IPS DF 4.7 (cell line): ENCODE results near the gene GLB1L3.
"Not testable (repeated sequence)": the region's sequence is repeated elsewhere in the genome, so short reads cannot be mapped to it uniquely, and the experiment has no call there.

Source experiments
- DNase-seq: peaks from one replicate; pipeline ENCODE4 v3.0.0-alpha.2; 2013; ENCODE audit warnings: low spot score; ENCODE audit errors: extremely low read depth

Gene GLB1L3

DNA sequence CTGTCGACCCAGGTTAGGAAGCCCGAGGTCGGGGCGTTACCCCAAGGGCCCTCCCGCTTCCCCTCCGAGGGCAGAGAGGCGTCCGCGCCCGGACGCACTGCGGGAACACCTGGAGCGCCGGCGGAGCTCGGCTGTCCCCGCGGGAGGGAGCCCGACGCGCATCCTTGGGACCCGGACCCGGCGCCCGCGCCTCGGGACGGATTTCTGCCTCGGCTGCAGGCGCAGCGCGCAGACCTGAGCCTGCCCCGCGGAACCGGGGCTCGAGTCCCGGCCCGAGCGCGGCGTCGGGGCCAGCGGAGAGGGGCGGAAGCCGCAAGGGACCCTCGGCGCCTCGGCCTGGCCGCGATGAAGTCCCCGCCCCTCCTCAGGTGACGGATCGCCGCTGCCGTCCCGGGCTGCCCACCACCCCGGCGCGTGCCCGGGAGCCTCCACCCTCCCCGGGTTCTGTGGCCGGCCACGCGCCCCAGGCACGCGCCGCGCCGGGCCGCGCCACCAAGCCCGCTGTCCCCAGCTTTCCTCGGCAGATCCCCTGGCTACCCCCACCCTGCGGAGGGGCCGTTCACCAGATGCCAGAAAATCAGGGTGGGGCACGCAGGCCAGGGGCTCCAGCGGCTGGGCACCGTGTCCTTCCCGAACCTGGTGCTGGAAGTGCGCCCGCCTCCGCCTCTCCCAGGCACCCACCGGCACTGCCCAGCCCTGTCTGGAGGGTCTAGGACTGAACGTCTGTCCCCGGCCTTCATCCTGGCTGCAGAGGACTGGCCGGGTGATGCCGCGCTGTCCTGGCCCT lies 410 bp downstream of the GLB1L3 start:
- no peak for DNase-seq

DNA sequence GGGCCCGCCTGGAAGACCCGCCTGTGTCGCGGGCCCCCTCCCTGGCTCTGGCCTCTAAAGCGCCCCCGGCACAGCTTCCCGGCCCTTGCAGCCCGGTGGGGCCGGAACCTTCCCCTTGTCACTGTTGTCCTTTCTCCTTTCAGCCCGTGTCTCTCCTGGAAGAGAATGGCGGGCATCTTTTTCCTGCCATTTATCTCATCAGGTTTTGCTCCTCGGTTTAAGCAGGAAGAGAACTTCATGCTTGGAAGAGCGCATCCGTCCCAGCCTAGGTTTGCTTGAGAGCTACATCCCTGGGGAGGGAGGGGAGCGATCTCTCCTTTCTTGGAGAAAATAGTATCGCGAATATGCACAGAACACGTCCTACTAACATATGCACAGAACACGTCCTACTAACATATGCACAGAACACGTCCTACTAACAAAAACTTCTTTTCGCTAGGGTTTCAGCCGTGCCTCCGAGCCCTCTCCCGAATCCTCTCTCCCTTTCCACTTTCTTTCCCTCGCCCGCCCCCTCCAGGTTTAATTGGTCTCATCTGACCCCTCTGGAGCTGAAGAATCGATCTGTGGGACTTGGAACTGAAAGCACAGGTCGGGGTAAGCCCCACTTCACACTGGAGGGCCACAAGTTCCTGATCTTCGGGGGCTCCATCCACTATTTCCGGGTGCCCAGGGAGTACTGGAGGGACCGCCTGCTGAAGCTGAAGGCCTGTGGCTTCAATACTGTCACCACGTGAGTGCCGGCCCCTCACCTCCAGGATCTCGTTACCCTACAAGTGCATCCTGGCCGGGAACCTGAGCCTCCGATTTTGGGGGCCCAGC lies 1.2 kb downstream of the GLB1L3 start:
- no peak for DNase-seq

GRCh38 chr11:134278356-134278755 lies 2.2 kb downstream of the GLB1L3 start:
- DNase-seq = no peak

- not testable (repeated sequence) for DNase-seq
Observed at GRCh38 chr11:134281635-134282034, 5.5 kb downstream of the GLB1L3 start.

DNA sequence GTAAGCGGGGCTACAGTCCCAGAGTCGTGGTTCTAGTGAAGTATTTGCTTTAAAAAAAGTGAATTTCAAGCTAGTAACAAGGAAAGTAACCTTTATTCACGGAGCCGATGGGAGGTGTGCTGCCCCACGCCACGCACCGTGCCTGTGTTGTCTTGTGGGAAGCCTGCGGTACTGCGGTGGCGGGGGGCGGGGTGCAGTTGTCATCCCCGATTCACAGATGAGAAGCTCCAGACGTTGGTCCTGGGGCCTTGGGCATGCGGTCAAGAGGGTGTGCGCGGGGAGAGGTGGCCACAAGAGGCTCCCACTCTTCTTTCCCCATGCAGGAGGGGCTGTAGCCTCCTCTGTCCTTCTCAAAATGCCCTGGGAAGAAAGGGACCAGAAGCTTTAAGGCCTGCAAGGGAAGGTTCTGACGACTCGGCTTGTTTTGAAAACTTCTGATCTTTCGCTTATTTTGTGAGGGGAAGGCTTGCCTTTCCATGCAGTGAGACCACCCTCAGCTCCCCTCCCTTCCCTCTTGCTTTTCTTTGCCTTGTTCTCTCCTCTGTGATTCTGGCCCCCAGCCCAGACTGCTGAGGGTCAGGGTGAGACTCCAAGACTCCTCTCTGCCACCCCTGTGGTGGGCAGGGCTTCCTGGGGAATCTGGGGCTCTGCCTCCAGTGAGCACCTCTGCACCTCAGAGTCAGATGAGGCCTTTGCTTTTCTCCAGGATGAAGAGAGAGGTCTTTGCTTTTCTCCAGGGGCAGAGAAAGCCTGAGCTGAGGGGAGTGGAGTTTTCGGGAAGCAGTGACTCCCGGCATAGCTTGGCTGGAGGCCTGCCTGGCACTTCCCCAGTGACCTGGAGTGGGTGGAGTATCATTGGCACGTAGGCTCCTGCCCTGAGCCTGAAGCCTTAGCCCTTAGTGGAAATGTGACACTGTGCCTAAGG lies 6.2 kb downstream of the GLB1L3 start:
- no peak for DNase-seq

GRCh38 chr11:134283461-134284230 lies 7.5 kb downstream of the GLB1L3 start:
- no peak for DNase-seq

- DNase-seq = not testable (repeated sequence)
Observed at GRCh38 chr11:134284349-134284748, 8.2 kb downstream of the GLB1L3 start.

GRCh38 chr11:134287561-134287960 lies 11.4 kb downstream of the GLB1L3 start:
- DNase-seq = no peak

DNA sequence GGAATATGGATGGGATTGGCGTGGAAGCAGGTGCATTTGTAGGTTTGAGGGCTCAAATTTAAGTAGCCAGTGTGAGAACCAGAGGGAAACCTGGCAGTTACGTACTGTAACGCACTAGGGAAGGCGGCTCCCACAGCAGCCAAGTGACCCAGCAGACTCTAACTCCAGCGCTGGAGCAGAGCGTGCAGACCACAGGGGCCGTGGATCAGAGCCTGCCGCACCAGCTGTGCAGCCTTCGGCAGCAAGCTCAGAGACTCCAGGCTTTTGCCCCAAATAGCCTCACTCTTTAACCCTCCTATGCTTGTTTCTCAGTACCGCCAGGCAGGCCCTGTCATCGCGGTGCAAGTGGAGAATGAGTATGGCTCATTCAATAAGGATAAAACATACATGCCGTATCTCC lies 12.3 kb downstream of the GLB1L3 start:
- DNase-seq = no peak

DNA sequence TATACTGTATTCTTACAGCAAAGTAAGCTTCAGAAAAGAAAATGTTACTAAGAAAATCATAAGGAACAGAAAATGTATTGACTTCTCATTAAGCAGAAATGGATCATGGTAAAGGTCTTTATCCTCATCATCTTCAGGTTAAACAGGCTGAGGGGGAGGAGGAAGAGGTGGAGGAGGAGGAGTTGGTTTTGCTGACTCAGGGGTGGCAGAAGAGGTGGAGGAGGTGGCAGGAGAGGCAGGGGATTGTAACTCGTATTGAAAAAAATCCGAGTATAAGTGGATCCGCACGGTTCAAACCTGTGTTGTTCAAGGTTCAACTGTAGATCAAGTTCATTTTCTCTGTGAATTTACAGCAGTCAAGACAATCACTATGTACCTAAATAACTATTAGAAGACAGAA lies 13.0 kb downstream of the GLB1L3 start:
- no peak for DNase-seq

DNA sequence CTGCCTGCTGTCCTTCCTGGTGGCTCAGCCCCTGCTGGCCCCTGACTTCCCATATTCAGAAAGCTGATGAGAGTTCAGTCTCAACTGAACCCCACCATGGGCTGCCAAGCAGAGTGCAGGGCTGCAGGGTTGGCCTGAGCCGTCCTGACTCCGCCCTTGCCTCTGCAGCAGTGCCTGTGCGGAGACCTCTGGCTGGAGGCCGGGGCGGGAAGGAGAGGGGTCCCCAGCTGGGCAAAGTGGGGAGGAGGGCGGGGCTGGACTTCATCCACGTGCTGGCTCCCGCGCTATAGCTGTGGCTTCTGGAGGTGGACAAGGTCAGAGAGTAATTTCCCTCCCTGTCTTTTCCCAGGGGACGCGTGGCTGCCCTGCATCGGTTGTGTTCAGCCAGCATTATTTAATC lies 13.6 kb downstream of the GLB1L3 start:
- no peak for DNase-seq

GRCh38 chr11:134290646-134291045 lies 14.5 kb downstream of the GLB1L3 start:
- no peak for DNase-seq

GRCh38 chr11:134291196-134291595 lies 15.0 kb downstream of the GLB1L3 start:
- no peak for DNase-seq

DNA sequence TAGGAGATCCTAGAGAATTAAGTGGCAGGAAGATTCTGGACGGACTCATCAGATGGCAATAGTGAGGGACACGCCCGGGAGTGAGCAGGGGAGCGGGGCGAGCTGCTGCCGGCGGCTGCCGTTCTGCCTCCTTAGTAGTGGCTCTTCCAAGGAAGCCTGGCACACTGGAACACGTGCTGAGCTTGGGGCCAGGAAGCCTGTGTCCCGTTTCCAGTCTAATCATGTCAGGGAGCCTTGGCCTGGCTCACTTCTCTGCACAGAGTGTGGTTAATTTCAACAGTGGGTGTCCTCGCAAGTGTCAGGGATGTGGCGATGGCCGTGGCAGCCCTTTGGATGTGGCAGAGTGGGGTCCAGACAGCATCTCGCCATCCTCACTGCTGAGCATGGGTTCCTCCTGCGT lies 16.5 kb downstream of the GLB1L3 start:
- no peak for DNase-seq

GRCh38 chr11:134293119-134294113 lies 17.2 kb downstream of the GLB1L3 start:
- DNase-seq = no peak

GRCh38 chr11:134294664-134295063 lies 18.5 kb downstream of the GLB1L3 start:
- no peak for DNase-seq

- no peak for DNase-seq
Observed at GRCh38 chr11:134312223-134312622, 36.0 kb downstream of the GLB1L3 start.

GRCh38 chr11:134312807-134313206 lies 36.6 kb downstream of the GLB1L3 start:
- no peak for DNase-seq

DNA sequence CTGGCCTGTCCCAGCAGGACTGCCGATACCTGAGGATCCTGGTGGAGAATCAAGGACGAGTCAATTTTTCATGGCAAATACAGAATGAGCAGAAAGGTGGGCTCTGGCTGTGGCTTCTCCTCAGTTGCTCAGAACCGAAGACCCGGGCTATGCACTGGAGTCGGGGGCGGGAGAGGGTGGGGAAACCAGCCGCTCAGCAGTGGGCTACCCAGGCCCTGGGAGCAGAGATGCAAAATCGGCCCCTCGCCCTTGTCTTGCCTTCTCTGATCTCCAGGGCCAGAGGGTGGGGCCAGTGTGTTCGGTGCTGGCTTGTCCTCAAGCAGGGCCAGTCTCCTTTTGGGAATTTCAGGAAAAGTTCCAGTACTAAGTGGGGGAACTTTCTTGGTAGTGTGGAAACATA lies 37.2 kb downstream of the GLB1L3 start:
- DNase-seq = no peak
